Skin of body (tissue), 2 donors: ENCODE data around the gene SORBS2. TPM values are rescaled to one million over a fixed set of nuclear protein-coding genes. Genes with fewer than 3 reads are reported as not detected.

Source experiments
- DNase-seq: peaks from one replicate; lab custom pipeline; 2025; lab: John Stamatoyannopoulos, UW
- total RNA-seq: library from RNA; depleted of rRNA; stranded (reverse); fragments of >200 nt; gene quantifications from one replicate; pipeline ENCODE4 v1.2.3, GENCODE V29; 2014

SORBS2 gene
- total RNA-seq, 1 donor from 2014 or later: 15.0 TPM

DNA sequence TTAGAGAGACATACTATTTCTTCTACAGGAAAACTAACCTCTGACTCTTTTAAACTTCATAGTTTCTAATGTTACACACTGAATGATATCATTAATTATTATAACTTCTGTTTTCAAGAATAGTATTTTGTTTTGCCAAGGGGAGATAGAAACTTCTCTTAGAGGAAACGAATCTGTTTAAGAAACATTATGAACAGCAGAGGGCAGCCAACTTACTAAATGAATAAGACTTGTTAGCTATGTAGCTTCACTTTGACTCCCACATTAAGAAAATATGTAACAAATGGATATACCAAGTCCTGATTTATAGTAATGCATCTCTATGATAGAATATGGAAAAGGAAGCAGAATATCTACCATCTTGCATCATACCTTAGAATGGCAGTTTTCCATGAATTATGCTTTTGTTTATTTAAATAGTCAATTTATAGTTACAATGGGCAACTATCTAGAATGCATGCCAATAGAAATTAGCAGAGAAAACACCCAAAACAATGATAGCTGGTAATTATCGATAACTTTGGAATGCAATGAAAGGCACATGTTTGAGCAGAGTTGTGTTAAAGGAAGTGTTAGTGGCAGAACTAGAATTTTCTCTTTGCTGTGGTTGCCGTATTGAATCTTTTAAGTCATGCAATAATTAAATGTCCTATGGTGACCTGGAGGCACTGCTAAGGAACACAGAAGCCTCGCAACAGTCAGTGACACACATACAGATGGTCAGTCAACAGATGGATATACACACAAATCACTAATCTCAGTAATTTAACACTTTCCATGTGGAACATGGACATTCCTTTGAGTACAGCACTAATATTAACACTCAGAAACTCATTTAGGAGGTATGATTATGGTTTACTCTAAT lies 171.0 kb downstream of the SORBS2 start:
- peak; percentile 35 for DNase-seq

DNA sequence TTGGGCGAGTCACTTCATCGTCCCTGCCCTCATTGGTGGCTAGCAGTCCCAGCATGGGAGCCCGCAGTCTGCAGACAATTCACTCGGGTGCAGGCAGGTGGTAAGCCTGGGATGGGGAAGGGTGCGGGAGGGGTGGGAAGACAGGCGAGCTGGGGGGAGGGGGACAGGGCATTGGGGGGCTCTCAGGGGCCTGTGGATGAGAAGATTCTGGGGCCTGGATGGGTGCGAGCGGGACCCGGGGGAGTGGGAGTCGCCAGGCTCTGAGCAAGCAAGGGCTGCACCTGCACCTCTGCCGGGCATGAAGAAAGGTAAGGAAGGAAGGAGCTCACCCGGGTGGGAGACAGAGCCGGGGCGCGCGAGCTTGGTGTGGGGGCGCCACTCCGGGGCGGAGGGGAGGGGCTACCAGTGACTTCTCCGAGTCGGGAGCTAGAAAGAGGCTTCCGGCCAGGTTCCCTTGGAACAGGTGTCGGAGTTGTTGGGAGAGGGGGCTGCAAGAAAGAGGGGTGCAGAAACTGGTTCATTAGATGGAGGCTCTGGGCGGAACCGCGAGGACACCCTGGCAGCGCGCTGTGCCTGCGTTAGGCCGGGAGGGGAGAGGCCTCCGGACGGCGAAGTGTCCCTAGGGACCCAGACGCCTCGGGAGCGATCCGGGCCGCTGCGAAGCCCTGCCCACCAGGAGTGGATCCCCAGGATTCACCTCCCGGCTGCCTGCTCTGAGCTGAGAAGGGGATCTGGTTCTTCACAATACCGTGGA lies 173.3 kb downstream of the SORBS2 start:
- DNase-seq: no peak

DNA sequence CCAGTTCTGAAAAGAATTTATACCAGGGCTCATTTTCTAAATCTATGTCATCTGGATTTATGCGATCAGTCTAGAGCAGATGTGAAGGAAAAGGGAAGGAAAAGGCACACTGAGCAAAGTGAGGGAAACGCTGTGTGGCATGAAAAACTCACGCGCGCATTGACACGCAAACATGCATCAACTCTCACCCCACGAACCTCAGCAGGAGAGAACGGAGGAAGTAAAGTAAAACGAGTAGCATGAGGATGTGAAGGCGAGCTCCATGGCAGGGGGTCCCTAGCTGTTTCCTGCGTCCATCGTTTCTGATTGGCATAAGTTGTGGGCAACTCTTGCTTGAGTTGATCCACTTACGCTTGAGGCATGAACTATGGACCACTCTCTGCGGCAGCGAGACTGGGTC lies 173.9 kb downstream of the SORBS2 start:
- DNase-seq: no peak

GRCh38 chr4:185637163-185637875 lies 174.7 kb downstream of the SORBS2 start:
- DNase-seq: no peak

- DNase-seq: no peak
These were observed 177.8 kb downstream of the SORBS2 start for GRCh38 chr4:185634066-185634652.

GRCh38 chr4:185626798-185627197 lies 185.2 kb downstream of the SORBS2 start:
- no peak for DNase-seq

GRCh38 chr4:185625503-185625902 lies 186.5 kb downstream of the SORBS2 start:
- DNase-seq: no peak

DNA sequence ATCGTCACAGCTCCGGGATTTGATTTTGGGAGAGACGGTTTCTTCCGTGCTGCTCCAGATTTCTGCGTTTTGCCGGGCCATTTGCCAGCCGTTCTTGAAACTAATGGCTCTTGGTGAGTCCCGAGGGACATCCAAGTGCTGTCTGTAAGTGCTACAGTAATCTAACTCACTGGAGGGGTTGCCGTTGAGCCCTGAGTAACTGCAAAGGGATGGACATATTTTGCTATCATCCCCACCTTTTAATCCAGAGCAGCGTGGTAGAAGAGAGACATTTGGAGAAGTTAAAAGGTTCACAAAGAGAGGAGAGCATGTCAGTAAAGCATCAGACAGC lies 187.8 kb downstream of the SORBS2 start:
- DNase-seq: no peak

- DNase-seq: no peak
These were observed 188.3 kb downstream of the SORBS2 start for GRCh38 chr4:185623444-185624258.

DNA sequence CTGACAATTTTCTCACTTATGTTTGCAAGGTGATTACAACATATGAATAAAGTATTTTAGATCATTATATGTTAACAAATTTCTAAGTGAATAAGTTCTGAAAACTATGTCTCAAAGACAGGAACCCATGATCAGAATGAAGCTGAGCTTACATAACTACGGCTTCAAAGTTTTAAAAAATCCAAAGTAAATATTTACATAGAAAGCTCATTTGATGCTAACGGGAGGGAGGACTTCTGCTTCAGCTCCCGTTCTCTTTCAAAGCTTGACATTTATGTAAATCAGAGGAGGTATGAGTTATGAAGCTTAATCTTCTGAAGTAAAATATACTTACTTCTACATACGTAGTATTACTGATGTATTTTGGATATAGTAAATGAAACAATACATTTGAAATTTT lies 203.8 kb downstream of the SORBS2 start:
- no peak for DNase-seq

- peak; percentile 11 for DNase-seq
These were observed 209.6 kb downstream of the SORBS2 start for GRCh38 chr4:185602397-185602796.

DNA sequence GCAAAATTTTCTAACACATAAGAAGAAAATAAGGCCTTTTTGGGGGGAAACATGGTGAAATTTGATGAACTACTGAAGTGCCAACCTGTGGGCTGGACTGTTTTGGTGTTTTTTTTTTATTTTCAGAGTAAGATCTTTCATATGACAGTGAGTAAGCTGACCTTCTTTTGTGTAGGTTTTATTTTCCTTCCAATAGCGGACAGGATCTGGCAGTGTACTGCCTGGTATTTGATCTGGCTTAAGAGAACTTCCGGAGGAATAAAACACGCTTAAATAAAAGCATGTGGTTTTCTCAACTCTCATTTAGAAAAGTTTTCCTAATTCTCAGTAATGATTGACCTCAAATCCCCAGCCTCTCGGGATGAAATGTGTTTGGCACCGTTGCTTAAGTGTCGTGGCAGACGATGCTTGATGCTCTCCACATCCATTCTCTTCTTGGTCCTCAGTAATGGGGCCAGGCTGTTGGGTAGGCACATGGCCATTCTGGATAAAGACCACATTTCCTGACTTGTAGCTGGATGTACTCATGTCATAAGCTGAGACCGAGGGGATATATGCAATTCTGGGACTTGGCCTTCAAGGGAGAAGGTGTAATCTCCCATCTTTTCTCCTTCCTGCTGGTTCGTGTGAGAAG lies 211.1 kb downstream of the SORBS2 start:
- no peak for DNase-seq

- DNase-seq: no peak
These were observed 212.3 kb downstream of the SORBS2 start for GRCh38 chr4:185599553-185600243.

- peak; percentile 19 for DNase-seq
These were observed 213.0 kb downstream of the SORBS2 start for GRCh38 chr4:185598846-185599552.

- peak; percentile 78 for DNase-seq
These were observed 214.3 kb downstream of the SORBS2 start for GRCh38 chr4:185597532-185598188.

GRCh38 chr4:185592845-185593488 lies 219.0 kb downstream of the SORBS2 start:
- DNase-seq: no peak

DNA sequence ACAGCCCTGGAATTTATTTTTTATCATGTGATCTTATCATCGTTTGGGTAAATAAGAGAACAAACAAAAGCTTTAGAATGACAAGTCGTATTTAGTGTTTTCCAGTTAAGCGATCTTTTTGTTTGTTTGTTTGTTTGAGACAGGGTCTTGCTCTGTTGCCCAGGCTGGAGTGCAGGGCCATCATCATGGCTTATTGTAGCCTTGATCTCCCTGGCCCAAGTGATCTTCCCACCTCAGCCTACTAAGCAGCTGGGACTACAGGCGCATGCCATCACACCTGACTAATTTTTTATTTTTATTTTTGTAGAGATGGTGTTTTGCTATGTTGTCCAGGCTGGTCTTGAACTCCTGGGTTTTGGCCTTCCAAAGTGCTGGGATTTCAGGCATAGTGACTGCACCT lies 219.6 kb downstream of the SORBS2 start:
- no peak for DNase-seq

DNA sequence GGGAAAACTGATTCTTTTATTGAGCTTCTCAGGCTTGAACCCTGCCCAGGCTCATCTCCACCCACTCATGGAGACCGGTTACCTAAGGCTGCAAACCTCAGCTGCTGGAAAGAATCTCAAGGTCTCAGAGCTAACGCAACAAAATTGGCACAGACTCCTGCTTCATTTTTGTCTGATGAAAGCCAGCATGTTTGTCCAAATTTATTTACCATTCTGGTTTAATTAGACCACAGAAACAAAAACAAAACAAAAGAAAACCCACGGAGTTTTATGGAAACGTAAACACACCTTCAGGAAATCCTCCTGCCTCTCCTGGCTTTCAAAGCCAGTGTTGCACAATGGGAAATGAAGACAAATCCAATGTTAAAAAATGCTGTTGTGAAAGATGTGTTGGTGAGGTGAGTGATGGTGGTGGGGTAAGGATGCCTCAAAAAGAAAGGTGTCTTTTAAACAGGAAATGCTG lies 220.3 kb downstream of the SORBS2 start:
- no peak for DNase-seq
